HCT116 (cell line): ENCODE results near the gene STMP1.

Experiments used
- CTCF ChIP-seq, 3 experiments: fragments of 200-600 bp in 1 of 3; sonication (generic) in 1 of 3; IDR thresholded peaks in 2 of 3; conservative IDR thresholded peaks in 1 of 3; 2 replicates each; pipeline ENCODE4 v1.5.1; 2012 to 2017; ENCODE audit warnings: low read depth in 2 of 3, low read length in 2 of 3, antibody characterized with exemption in 1 of 3, borderline replicate concordance in 1 of 3, control low read depth in 1 of 3, mild to moderate bottlenecking in 1 of 3, mixed read lengths in 1 of 3, mixed run types in 1 of 3, moderate library complexity in 1 of 3; ENCODE audit not compliant: insufficient read depth in 1 of 3
- EGR1 ChIP-seq: IDR thresholded peaks from 2 replicates; pipeline ENCODE4 v1.6.1; 2012; ENCODE audit warnings: low read depth
- EZH2 ChIP-seq: fragments of 200-600 bp; sonication (generic); IDR thresholded peaks from 2 replicates; pipeline ENCODE4 v1.6.1; 2017; ENCODE audit warnings: antibody characterized with exemption, mixed run types
- POLR2AphosphoS5 ChIP-seq: IDR thresholded peaks from 2 replicates; pipeline ENCODE4 v1.6.1; 2011; ENCODE audit warnings: mild to moderate bottlenecking, low read depth, low read length, moderate library complexity
- RAD21 ChIP-seq: IDR thresholded peaks from 2 replicates; pipeline ENCODE4 v1.6.1; 2012; ENCODE audit warnings: low read depth, mild to moderate bottlenecking
- YY1 ChIP-seq: IDR thresholded peaks from 2 replicates; pipeline ENCODE4 v1.6.1; 2011; ENCODE audit warnings: low read length, low read depth, moderate library complexity, mild to moderate bottlenecking; ENCODE audit not compliant: insufficient replicate concordance; ENCODE audit errors: extremely low read depth
- ZBTB33 ChIP-seq: IDR thresholded peaks from 2 replicates; pipeline ENCODE4 v1.6.1; 2011; ENCODE audit warnings: mild to moderate bottlenecking, low read length, moderate library complexity; ENCODE audit not compliant: insufficient replicate concordance; ENCODE audit errors: extremely low read depth
- ZNF274 ChIP-seq: fragments of 200-500 bp; sonication (Bioruptor generic); IDR thresholded peaks from 2 replicates; pipeline ENCODE4 v1.6.1; 2014; ENCODE audit warnings: mild to moderate bottlenecking, low read depth, low read length, inconsistent platforms
- TF ChIP-seq, protein P1 (sequence below): IDR thresholded peaks from 2 replicates; pipeline ENCODE4 v1.6.1; 2012

DNA sequence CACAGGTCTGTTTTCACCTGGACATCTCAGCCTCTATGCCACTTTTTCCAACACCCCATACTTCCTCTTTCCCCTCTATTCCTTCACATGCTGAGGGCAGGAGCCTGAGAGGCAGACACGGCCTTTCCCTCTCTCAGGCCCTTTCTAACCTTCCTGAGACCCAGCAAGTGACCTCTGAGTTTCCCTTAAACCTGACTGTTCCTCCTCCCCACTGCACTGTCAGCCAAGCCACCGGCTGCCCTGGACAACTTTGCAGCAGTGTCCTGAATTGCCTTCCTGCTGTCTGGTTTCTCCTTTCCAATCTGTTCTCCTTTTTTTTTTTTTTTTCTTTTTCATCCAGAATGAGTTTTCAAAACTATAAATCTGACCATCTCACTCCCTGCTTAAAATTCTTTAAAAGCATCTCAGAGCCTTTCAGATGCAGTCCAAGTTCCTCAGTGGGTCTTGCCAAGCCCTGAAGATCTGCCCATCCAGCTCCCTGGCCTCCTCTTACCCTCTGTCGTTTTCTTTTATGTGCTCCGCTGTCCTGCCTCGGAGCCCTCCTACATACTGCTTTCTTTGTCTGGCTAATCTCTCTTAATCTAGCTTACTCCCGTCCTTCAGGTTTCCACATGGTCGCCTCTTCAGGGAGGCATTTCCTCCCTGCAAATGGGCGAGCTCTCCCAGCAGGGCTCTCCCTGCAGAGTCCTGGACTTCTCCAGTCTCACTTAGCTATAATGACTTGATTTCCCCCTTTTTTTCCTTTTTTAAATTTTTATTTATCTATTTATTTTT lies 35.1 kb downstream of the STMP1 start:
- TF ChIP-seq EGR1 (no peak), ZNF274 (no peak), CTCF (IDR thresholded peaks at IDR 0.05 in 2 of 3, conservative IDR thresholded peaks at IDR 0.05 in 1 of 3; ENCODE audit: borderline replicate concordance in 1 of 3, insufficient read depth in 1 of 3, low read depth in 2 of 3, low read length in 2 of 3) (no peak), POLR2AphosphoS5 (no peak), ZBTB33 (no peak), YY1 (no peak), EZH2 (no peak), RAD21 (no peak)
- TF ChIP-seq, protein P1, sequence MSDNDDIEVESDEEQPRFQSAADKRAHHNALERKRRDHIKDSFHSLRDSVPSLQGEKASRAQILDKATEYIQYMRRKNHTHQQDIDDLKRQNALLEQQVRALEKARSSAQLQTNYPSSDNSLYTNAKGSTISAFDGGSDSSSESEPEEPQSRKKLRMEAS = no peak
